NOMO-1 (cell line): Measurements from ENCODE around the gene CCDC170.
"Not testable (repeated sequence)": the region's sequence is repeated elsewhere in the genome, so short reads cannot be mapped to it uniquely, and the experiment has no call there.

ENCODE experiments used
- DNase-seq, 2 experiments: peaks; one replicate each; lab custom pipeline; 2025; ENCODE audit not compliant: unreplicated experiment in 2 of 2; lab: John Stamatoyannopoulos, UW

CCDC170 gene, protein sequence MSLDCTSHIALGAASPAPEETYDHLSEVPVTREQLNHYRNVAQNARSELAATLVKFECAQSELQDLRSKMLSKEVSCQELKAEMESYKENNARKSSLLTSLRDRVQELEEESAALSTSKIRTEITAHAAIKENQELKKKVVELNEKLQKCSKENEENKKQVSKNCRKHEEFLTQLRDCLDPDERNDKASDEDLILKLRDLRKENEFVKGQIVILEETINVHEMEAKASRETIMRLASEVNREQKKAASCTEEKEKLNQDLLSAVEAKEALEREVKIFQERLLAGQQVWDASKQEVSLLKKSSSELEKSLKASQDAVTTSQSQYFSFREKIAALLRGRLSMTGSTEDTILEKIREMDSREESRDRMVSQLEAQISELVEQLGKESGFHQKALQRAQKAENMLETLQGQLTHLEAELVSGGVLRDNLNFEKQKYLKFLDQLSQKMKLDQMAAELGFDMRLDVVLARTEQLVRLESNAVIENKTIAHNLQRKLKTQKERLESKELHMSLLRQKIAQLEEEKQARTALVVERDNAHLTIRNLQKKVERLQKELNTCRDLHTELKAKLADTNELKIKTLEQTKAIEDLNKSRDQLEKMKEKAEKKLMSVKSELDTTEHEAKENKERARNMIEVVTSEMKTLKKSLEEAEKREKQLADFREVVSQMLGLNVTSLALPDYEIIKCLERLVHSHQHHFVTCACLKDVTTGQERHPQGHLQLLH

DNA sequence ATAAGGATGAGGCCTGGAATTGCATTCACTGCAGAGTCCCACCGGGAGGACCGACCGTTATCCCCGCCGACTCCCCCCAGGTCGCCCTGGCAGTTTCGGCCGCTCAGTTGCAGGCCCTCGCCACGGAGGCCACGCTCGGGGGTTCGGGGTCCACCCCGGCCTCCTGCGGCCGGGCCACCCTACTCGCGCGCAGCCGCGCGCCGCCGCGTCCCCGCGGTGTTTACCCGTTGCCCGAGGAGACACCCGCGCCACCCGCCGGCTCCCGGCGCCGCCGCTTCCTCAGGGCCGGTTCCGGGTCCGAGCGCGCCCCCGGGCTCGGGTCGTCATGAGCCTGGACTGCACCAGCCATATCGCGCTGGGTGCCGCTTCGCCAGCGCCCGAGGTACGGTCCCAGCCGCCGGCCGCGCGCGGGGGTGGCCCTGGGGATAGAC is at the start of gene CCDC170:
Gene CCDC170 (plus strand): TSS at position 214 of the 431 bp plus-strand sequence. CDS start 112 bp downstream, at position 326.
- peak in 1 of 2 experiments; percentile 33 for DNase-seq

DNA sequence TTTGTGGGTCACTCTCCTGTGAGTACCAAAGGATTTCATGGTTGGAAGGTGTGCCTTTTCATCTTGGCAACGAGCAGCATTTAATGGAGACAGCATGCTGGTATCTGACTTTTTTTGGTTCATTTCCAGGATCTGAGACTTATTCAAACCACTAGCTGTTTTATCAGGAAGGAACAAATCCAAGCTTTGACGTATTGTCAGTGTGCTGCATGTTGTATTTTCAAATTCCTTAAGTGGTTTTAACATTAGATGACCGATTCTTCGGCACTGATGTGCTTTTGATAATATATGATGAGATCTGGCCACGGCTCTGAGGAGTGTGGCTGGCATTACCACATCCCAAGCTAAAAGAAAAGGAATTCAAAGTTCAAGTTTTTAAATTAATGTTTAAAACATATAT is 48.3 kb upstream of the CCDC170 start:
- no peak for DNase-seq

DNA sequence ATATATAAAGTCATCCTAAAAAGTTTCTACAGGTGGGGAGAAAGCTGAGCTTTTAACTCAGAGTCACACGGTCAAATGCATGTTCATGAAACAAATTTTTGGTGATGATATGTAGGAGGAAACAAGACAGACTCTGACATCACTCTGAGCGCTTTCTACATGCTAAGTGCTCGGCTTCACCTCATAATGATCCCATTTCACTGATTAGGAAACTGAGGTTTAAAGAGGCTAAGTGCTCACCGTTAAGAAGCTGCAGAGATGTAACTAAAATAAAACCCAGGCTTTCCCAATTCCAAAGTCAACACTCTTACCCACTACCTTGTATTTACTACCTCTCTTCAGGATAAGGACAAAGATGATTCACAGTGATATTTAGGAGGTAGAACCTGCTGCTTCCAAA is 46.6 kb upstream of the CCDC170 start:
- DNase-seq = no peak

DNA sequence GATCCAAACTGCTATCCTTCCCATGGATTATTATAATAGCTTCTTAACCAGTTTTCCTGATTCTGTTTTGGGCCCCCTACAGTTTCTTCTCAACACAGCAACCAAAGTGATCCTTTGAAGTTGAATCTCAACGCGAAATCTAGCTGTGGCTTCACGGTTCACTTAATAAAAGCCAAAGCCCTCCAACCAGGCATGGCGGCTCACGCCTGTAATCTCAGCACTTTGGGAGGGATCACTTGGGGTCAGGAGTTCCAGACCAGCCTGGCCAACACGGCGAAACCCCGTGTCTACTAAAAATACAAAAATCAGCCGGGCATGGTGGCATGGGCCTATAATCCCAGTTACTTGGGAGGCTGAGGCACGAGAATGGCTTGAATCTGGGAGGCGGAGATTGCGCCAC is 45.2 kb upstream of the CCDC170 start:
- DNase-seq = no peak

DNA sequence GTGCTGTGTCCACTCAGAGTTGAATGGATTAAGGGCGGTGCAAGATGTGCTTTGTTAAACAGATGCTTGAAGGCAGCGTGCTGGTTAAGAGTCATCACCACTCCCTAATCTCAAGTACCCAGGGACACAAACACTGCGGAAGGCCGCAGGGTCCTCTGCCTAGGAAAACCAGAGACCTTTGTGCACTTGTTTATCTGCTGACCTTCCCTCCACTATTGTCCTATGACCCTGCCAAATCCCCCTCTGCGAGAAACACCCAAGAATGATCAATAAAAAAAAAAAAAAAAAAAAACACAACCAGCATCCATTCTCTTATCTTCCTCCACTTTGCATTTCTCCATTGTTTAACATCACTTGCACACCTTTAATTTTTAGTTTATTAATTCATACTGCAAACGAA is 42.9 kb upstream of the CCDC170 start:
- not testable (repeated sequence) for DNase-seq

DNA sequence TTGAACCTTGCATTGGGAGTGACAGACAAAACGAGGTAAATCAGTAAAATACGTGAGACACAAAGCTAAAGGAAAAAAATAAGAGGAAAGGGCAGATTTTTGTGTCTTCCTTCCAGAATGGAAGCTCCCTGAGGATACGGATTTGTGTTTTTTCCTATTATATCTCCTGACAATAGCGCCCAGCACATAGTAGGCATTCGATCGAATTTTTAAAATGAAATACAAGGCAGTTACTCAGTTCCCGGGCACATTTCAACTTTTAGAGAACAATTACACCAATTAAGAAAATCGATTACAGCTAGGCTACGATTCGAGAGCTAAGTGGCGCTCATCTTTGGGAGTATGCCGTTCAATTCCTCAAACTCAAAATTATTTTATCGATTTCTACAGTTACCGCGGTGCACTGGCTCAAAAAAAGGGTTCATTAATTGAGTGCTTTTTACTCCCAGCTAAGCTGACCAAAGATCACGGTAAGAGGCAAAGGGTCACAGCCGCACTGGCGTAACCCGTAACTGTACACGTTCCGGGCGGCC is 42.3 kb upstream of the CCDC170 start:
- DNase-seq = no peak

DNA sequence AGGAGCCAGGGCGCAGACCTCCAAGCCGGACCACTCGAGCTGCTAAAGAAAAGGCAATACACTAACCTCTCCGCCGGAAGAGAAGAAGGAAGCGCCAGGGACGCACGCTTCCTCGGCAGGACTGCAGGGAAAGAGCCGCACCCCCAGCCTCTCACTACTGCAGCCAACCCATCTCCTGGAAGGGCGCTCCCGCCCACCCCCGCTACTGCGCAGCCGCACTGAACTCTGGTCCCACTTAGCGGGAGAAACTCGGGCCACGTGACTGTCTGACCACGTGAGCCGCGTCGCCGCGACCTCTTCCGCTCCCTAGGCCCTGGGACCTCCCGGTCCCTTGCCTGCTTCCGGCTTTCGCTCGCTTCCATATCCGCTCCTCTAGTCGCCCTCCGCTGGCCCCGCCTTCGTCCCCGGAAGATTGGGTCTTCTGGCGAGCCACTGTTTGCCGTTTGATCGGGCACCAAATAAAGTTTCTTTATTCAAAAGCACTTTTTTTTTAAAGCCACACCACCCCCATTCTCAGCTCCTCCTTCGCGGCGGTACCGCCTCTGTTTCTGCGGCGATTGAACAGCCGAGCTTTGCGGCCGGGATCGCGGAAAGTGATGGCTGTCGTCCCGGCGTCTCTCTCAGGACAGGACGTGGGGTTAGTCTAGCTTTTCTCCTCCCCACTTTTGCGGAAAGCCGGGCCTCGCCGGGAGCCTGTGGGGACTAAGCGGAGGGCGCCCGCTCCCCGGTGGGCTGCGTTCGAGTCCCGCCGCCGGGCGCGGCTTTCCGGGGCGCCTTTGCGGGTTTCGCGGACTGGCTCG is 41.7 kb upstream of the CCDC170 start, which contains the start of gene RMND1:
Gene RMND1 (minus strand): TSS at position 177 of the 800 bp plus-strand sequence. CDS start 6,315 bp downstream, outside the sequence.
- DNase-seq = peak; percentile 99

DNA sequence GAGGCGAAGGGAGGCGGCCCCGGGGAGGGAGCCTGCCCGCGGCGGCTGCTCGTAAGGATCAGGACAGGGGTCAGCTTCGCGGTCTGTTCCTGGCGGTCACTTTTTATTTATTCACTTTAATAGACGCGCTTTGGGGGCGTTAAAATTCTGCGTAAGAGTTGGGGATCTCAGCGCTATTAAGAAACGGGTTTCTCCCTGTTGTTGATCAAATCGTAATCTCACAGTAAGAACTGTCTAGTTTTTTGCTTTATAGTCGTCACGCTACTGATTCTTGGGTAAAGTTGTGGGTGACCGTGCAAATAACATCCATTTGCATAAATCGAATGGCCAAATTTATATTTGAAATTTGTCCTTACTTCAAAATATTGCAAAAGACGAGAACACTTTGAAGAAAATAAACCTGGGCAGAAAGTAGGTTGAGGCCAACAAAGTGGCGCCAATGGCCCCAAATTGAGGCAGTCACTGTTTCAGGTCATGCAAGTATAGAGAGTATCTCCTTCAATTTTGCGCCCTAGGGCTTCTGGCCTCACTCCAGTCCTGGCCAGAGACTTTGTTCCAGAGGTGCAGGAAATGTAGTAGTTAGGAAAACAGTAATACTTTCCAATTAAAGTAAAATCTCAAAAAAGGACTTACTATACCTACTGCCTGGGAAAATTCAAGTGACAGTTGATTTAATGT is 40.9 kb upstream of the CCDC170 start:
- peak; percentile 14 to 31 for DNase-seq

DNA sequence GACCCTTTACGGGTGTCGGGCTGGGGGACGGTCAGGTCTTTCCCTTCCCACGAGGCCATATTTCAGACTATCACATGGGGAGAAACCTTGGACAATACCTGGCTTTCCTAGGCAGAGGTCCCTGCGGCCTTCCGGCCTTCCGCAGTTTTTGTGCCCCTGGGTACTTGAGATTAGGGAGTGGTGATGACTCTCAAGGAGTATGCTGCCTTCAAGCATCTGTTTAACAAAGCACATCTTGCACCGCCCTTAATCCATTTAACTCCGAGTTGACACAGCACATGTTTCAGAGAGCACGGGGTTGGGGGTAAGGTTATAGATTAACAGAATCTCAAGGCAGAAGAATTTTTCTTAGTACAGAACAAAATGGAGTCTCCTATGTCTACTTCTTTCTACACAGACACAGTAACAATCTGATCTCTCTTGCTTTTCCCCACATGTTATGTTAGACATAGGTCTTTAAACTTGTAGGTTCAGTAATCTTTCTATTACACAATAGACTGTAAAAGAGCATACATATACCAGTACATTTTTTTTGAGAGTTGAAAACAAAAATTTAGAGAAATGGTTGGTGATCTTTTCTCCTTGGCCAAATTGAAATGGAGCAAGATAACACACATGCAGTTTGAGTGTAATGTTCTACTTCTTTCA is 37.9 kb upstream of the CCDC170 start:
- not testable (repeated sequence) for DNase-seq

DNA sequence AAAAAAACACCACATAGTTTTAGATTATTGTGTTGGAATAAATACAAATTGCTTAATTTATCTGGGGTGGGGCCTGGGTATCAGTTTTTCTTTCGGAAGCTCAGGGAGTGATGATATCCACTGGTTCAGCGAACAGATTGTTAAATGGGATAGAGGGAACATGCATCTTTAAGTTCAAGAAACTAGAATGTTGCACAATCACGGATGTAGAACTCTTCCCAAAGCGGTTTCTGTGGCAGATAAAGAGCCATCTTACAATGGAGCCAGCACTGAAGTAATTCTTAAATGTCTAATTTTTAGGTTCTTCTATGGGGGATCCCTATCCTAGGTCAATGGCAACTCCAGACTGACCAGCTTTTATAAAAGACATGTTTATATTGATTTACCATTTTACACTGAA is 32.1 kb upstream of the CCDC170 start:
- DNase-seq = no peak

DNA sequence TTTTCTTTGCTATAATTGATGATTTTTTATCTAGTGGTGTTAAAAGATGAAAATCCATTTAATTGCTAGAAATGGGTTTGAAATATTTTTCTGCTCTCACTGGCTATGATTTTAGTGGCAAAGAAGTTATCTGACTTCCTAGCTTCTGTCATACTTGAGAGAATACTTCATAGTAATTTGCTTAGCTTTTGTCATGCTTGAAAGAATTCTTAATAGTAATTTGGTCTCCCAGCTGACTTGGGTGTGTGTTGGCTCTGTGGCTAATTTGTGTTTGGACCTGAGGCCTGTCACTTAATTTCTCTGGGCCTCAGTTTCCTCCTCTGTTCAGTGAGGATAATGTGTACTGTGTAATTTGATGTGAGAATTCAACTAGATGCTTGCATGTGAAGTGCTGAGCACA is 29.1 kb upstream of the CCDC170 start:
- no peak for DNase-seq

DNA sequence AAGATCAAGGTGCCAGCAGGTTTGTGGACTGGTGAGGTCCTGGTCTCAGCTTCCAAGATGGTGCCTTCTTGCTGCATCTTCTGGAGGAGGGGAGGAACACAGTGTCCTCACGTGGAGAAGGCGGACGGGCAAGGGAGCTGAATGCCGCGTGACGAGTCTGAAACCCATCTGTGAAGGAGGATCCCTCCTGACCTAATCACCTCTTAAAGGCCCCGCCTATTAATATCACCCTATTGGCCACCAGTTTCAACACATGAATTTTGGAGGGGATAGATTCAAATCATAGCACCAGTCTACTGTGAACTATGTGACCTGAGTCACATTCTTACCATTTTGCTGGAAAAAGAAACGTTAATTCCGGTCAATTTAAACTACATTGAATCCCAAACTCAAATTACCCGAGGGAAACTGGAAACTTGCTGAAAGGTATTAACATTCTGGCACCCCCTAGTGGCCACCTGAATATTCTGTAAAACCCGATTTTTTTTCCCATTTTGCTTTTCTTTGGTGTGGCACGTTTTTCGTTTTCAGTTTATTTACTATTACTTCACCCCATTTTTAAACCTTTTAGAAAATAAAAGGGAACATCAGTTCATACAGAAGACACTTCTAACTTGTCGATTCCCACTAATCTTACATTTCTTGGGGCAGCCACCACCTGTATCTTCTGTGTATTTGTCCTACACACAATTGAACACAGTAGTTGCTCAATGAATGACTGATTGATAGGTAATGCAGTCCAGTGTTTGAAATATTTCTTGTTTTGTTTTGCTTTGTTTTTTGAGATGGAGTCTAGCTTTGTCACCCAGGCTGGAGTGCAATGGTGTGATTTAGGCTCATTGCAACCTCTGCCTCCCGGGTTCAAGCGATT is 17.9 kb upstream of the CCDC170 start:
- peak; percentile 14 to 28 for DNase-seq

DNA sequence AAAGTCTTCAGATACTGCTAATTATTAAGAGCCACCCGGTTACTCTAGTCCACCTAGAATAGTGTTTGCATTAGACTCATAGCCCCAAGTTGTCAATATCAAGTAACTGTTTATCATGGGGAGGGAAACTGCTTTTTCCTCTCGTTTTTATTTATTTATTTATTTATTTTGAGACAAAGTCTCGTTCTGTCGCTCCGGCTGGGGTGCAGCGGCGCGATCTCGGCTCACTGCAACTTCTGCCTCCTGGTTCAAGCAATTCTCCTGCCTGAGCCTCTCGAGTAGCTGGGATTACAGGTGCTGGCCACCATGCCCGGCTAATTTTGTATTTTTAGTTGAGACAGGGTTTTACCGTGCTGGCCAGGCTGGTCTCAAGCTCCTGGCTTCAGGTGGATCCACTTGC is 16.1 kb upstream of the CCDC170 start:
- DNase-seq = no peak

DNA sequence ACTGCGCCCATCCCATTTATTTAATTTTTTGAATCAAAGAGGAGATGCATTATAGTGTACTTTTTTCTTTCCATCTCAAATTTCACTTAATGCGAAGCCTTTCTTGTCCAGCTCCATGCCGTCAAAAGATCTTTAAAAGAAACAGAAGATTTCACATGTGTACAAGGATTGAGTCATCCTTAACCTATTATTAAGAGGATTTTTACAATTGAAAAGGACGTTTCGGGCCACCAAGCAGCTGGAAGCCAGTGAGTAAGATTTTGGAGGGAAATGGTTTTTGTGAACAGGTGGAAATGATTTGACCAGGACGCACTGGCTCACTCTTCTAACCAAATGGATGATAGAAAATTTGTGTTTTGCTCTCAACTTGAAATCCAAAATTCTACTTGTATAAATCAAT is 15.1 kb upstream of the CCDC170 start:
- no peak for DNase-seq

DNA sequence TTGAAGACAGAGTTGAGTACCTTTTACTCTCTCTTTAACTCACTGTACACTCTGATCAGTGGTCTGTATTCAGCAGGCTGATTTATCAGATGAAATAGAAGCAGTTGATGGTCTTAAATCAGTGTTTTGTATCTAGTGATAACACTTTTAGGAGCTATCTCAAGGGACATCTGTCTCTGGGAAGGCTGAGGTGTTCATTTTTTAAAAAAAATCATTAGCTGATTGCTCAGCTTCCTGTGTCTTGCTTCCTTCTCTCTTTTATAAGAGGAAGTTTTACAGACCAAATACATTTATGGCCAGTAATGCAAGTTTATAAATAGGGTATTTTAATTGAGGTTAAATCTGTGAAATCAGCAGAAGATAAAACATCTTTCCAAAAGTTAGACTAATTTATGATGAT is 12.0 kb upstream of the CCDC170 start:
- DNase-seq = peak in 1 of 2 experiments; percentile 65

DNA sequence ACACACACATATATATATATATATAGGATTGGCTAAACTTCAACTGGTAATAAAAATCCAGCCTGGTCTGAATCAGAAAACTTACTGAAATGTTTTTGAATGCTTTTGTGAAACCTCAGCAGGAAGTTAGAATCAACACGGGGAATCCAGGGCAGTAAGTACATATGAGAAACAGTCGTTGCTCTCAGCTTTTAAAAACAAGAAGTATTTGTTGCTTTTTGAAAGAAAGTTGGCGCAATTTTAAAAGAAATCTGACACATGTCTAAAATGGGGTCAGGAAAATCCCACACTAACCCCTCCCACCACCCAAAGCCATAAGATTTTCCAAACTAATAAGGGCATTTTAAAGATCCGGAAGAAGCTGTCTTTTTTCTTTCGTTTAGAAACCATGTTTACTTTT is 11.5 kb upstream of the CCDC170 start:
- DNase-seq = peak in 1 of 2 experiments; percentile 20

DNA sequence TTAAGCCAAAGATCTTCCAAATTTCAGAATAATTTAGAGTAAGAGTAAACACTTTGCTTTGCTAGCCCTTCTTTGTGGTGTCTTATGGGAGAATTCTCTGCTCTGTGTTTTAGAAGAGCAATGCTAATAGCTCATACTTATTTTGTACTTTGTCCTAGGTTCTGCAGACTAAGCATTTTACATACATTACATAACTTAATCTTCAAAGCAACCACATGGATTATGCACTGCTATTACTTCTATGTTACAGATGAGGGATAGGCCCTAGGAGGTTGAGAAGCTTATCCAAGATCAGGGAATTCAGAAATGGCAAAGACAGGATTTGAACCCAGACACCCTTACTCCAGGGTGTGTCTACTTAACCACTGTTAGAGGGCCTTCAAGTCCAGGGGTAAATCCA is 9.8 kb upstream of the CCDC170 start:
- DNase-seq = no peak

DNA sequence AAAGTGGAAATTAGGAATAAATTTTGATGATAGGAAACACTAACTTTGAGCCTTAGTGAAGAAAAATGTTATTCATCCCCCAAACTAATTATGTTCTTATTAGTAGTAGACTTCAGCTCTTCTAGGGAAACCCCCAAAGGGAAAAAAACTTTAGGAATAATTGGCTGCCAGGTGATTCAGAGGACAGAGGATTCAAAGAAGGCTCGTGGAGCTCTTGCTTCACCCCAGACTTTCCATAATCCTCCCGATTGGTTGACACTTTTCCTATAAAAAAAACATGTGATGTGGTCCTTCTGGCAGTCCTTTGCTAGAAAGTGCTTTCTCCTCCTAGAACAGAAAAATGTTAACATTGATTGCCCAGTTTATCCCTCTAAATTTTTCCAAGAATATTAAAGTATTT is 5.6 kb upstream of the CCDC170 start:
- no peak for DNase-seq

DNA sequence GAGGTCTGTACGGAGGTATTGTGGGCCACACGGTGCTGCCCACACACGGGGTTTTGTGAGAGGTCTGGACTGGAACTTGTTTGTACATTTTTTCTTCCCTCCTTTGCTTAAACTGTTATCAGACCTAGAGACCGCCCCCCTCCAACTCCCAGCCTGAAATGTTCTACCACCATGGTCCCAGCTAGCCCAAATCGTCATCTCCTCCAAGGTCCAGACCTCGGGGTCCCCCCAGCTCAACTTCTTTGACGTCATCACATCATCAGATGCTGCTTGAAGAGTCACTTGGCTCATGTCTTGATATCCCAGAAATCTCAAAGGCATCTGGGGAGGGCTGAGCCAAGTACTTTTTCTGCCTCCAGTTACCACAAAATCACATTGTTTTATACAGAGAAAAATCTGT is 2.8 kb upstream of the CCDC170 start:
- DNase-seq = no peak
